ENCODE data around the gene FIS1.

FIS1 gene

GRCh38 chr7:101238226-101239182 is 6.4 kb downstream of the FIS1 start:
- peaks cover 11% of the 10 kb centered on the region for H3K79me2 ChIP-seq (ENCODE audit: insufficient read depth, low read depth)
- TF ChIP-seq CTCF (conservative IDR thresholded peaks at IDR 0.05; ENCODE audit: low read depth, low read length) = no peak
- H3K27ac ChIP-seq = no peak overlapping the region
- no peak overlapping the region for H3K4me3 ChIP-seq (IDR thresholded peaks at IDR 0.05; ENCODE audit: insufficient read depth, low read depth, low read length)
- peaks cover 11% of the 10 kb centered on the region for H3K4me1 ChIP-seq (ENCODE audit: low read depth, poor library complexity, severe bottlenecking)
- H3K9ac ChIP-seq = no peak overlapping the region
- no peaks in the 10 kb centered on the region for H3K27me3 ChIP-seq (ENCODE audit: insufficient read depth, low read depth)
- H3K4me2 ChIP-seq = no peak overlapping the region
- no peaks in the 10 kb centered on the region for H3K36me3 ChIP-seq (ENCODE audit: insufficient read depth)
- H4K20me1 ChIP-seq (ENCODE audit: insufficient read depth) = no peaks in the 10 kb centered on the region
- H2AFZ ChIP-seq (ENCODE audit: low read depth) = no peak overlapping the region

- Histone ChIP-seq H3K36me3 (ENCODE audit: insufficient read depth) (no peaks in the 10 kb centered on the region), H3K4me3 (IDR thresholded peaks at IDR 0.05; ENCODE audit: insufficient read depth, low read depth, low read length) (no peak within 1 kb of the TSS), H3K27ac (no peak within 1 kb of the TSS), H3K9ac (no peak within 1 kb of the TSS), H4K20me1 (ENCODE audit: insufficient read depth) (no peaks in the 10 kb centered on the region), H3K27me3 (ENCODE audit: insufficient read depth, low read depth) (no peaks in the 10 kb centered on the region), H3K4me2 (no peak within 1 kb of the TSS), H3K4me1 (ENCODE audit: low read depth, poor library complexity, severe bottlenecking) (peaks cover under 1% of the 10 kb centered on the region), H2AFZ (ENCODE audit: low read depth) (no peak within 1 kb of the TSS), H3K79me2 (ENCODE audit: insufficient read depth, low read depth) (0 out of 2 replicates have a peak, but pooled peaks cover under 1% of the 10 kb centered on the region)
- no peak for TF ChIP-seq CTCF (conservative IDR thresholded peaks at IDR 0.05; ENCODE audit: low read depth, low read length)
Observed at GRCh38 chr7:101237206-101238067, 7.4 kb downstream of the FIS1 start, which contains the start of gene CLDN15. CLDN15 (minus strand) TSS chr7:101237802; CDS start chr7:101237581, 221 bp downstream.

GRCh38 chr7:101236292-101236835 is 8.5 kb downstream of the FIS1 start:
- no peaks in the 10 kb centered on the region for H3K36me3 ChIP-seq (ENCODE audit: insufficient read depth)
- no peak for TF ChIP-seq CTCF (conservative IDR thresholded peaks at IDR 0.05; ENCODE audit: low read depth, low read length)
- H3K79me2 ChIP-seq (ENCODE audit: insufficient read depth, low read depth) = no peaks in the 10 kb centered on the region
- no peak overlapping the region for H3K27ac ChIP-seq
- no peak overlapping the region for H2AFZ ChIP-seq (ENCODE audit: low read depth)
- no peaks in the 10 kb centered on the region for H4K20me1 ChIP-seq (ENCODE audit: insufficient read depth)
- H3K9ac ChIP-seq = no peak overlapping the region
- H3K27me3 ChIP-seq (ENCODE audit: insufficient read depth, low read depth) = no peaks in the 10 kb centered on the region
- no peaks in the 10 kb centered on the region for H3K4me1 ChIP-seq (ENCODE audit: low read depth, poor library complexity, severe bottlenecking)
- H3K4me2 ChIP-seq = no peak overlapping the region
- no peak overlapping the region for H3K4me3 ChIP-seq (IDR thresholded peaks at IDR 0.05; ENCODE audit: insufficient read depth, low read depth, low read length)

GRCh38 chr7:101235522-101235921 is 9.4 kb downstream of the FIS1 start:
- H3K4me2 ChIP-seq = no peak overlapping the region
- no peak overlapping the region for H2AFZ ChIP-seq (ENCODE audit: low read depth)
- H3K4me1 ChIP-seq (ENCODE audit: low read depth, poor library complexity, severe bottlenecking) = no peaks in the 10 kb centered on the region
- no peaks in the 10 kb centered on the region for H3K27me3 ChIP-seq (ENCODE audit: insufficient read depth, low read depth)
- no peak overlapping the region for H3K4me3 ChIP-seq (IDR thresholded peaks at IDR 0.05; ENCODE audit: insufficient read depth, low read depth, low read length)
- H3K36me3 ChIP-seq (ENCODE audit: insufficient read depth) = no peaks in the 10 kb centered on the region
- no peaks in the 10 kb centered on the region for H3K79me2 ChIP-seq (ENCODE audit: insufficient read depth, low read depth)
- TF ChIP-seq CTCF (conservative IDR thresholded peaks at IDR 0.05; ENCODE audit: low read depth, low read length) = no peak
- no peak overlapping the region for H3K9ac ChIP-seq
- no peak overlapping the region for H3K27ac ChIP-seq
- no peaks in the 10 kb centered on the region for H4K20me1 ChIP-seq (ENCODE audit: insufficient read depth)
